WTC11 (cell line): Measurements from ENCODE around the gene MACROD2.

Source experiments
- AR ChIP-seq: fragments of 250-450 bp; sonication (Bioruptor Pico); IDR thresholded peaks from 2 replicates; pipeline ENCODE4 v1.9.0; 2021; ENCODE audit warnings: mild to moderate bottlenecking
- JUN ChIP-seq: sonication (generic); formaldehyde crosslinking; IDR thresholded peaks from 2 replicates; pipeline ENCODE4 v1.8.0; 2023; ENCODE audit warnings: mild to moderate bottlenecking, missing genetic modification reagents
- ZNF423 ChIP-seq: fragments of 250-450 bp; sonication (Bioruptor Pico); IDR thresholded peaks from 2 replicates; pipeline ENCODE4 v2.1.2; 2022; ENCODE audit warnings: mild to moderate bottlenecking, moderate library complexity

- TF ChIP-seq ZNF423 (CRISPR knock-in tag) (no peak), JUN (CRISPR knock-in tag) (no peak), AR (CRISPR knock-in tag) (no peak)
Observed at GRCh38 chr20:14304472-14304871, 309.2 kb downstream of the MACROD2 start.
